SK-N-SH (cell line): Measurements from ENCODE around the gene ATP6V1C2. TPM values are rescaled to one million over a fixed set of nuclear protein-coding genes. Genes with fewer than 3 reads are reported as not detected.

Experiments
- CTCF ChIA-PET: fragments of 300-600, 350-600 bp; formaldehyde crosslinking; extraction: SDS; loops from one replicate; lab custom pipeline; 2021; lab: Yijun Ruan, JAX
- POLR2A ChIA-PET: fragments of 350-600 bp; sonication (Branson Sonifier 250); formaldehyde crosslinking; extraction: SDS; loops from one replicate; lab custom pipeline; 2020; ENCODE audit warnings: antibody characterized with exemption, inconsistent platforms; lab: Yijun Ruan, JAX
- DNase-seq: peaks from one replicate; pipeline ENCODE4 v3.0.0; 2012
- H2AFZ ChIP-seq: fragments of 200-600 bp; sonication (generic); 2 replicates; pipeline ENCODE4 v1.8.1; 2016; ENCODE audit warnings: antibody characterized with exemption, mild to moderate bottlenecking, low read depth
- H3F3A ChIP-seq: fragments of 200-600 bp; sonication (generic); replicated peaks from 2 replicates; pipeline ENCODE3; 2016; ENCODE audit warnings: antibody characterized with exemption, mild to moderate bottlenecking; ENCODE audit not compliant: insufficient read depth
- H3K27ac ChIP-seq, 2 experiments: fragments of 200-500 bp in 1 of 2; fragments of 200-600 bp in 1 of 2; sonication (Bioruptor generic) in 1 of 2; sonication (generic), shearing (Covaris generic) in 1 of 2; 2 replicates each; pipeline versions ENCODE4 v1.5.1 to v1.6.1; 2014 to 2016; ENCODE audit warnings: low read depth in 2 of 2, inconsistent platforms in 1 of 2, low read length in 1 of 2, mild to moderate bottlenecking in 1 of 2, mixed read lengths in 1 of 2
- H3K27me3 ChIP-seq: fragments of 200-600 bp; sonication (generic), shearing (Covaris generic); 2 replicates; pipeline ENCODE4 v1.6.1; 2016; ENCODE audit warnings: mixed run types; ENCODE audit not compliant: insufficient read depth
- H3K36me3 ChIP-seq, 2 experiments: fragments of 200-500 bp in 1 of 2; fragments of 200-600 bp in 1 of 2; sonication (Bioruptor generic) in 1 of 2; sonication (generic) in 1 of 2; replicated peaks in 1 of 2; 2 replicates each; pipeline versions ENCODE3 to v1.5.1; 2014 to 2016; ENCODE audit warnings: low read length in 1 of 2, mild to moderate bottlenecking in 1 of 2; ENCODE audit not compliant: insufficient read depth in 2 of 2, control insufficient read depth in 1 of 2
- H3K4me1 ChIP-seq, 2 experiments: fragments of 200-500 bp in 1 of 2; fragments of 200-600 bp in 1 of 2; sonication (Bioruptor generic) in 1 of 2; sonication (generic), shearing (Covaris generic) in 1 of 2; 2 replicates each; pipeline versions ENCODE4 v1.5.1 to v1.6.1; 2014 to 2016; ENCODE audit warnings: low read depth in 1 of 2, low read length in 1 of 2, mixed run types in 1 of 2; ENCODE audit not compliant: insufficient read depth in 2 of 2, control insufficient read depth in 1 of 2
- H3K4me2 ChIP-seq: fragments of 200-600 bp; sonication (generic), shearing (Covaris generic); 2 replicates; pipeline ENCODE4 v1.6.1; 2017; ENCODE audit warnings: mixed run types
- H3K4me3 ChIP-seq, 2 experiments: fragments of 200-500 bp in 1 of 2; fragments of 200-600 bp in 1 of 2; sonication (Bioruptor generic) in 1 of 2; sonication (generic), shearing (Covaris generic) in 1 of 2; 2 replicates each; pipeline versions ENCODE4 v1.5.1 to v1.8.1; 2014 to 2016; ENCODE audit warnings: low read depth in 2 of 2, inconsistent platforms in 1 of 2, low read length in 1 of 2, mild to moderate bottlenecking in 1 of 2, mixed read lengths in 1 of 2, moderate library complexity in 1 of 2
- H3K79me2 ChIP-seq: fragments of 200-600 bp; sonication (generic); 2 replicates; pipeline ENCODE4 v1.8.1; 2017; ENCODE audit warnings: mild to moderate bottlenecking; ENCODE audit not compliant: insufficient read depth
- H3K9ac ChIP-seq: fragments of 200-600 bp; sonication (generic); 2 replicates; pipeline ENCODE4 v1.6.1; 2017; ENCODE audit warnings: mixed run types
- H3K9me2 ChIP-seq: fragments of 200-600 bp; sonication (generic); 2 replicates; pipeline ENCODE4 v1.6.1; 2017; ENCODE audit warnings: mixed run types
- H3K9me3 ChIP-seq: fragments of 200-600 bp; sonication (generic); 2 replicates; pipeline ENCODE4 v1.6.1; 2017; ENCODE audit warnings: mixed run types, mild to moderate bottlenecking, moderate library complexity
- H4K20me1 ChIP-seq: fragments of 200-600 bp; sonication (generic); 2 replicates; pipeline ENCODE4 v1.6.1; 2017; ENCODE audit warnings: mild to moderate bottlenecking, mixed run types; ENCODE audit not compliant: insufficient read depth
- ELF1 ChIP-seq: IDR thresholded peaks from 2 replicates; pipeline ENCODE4 v1.4.0; 2012
- FOXJ3 ChIP-seq: sonication (generic); formaldehyde crosslinking; IDR thresholded peaks from 2 replicates; pipeline ENCODE4 v1.5.1; 2020; ENCODE audit warnings: mild to moderate bottlenecking, missing genetic modification reagents
- FOXM1 ChIP-seq: IDR thresholded peaks from 2 replicates; pipeline ENCODE4 v1.4.0; 2012; ENCODE audit warnings: low read depth, mild to moderate bottlenecking
- GATA2 ChIP-seq: sonication (generic); formaldehyde crosslinking; IDR thresholded peaks from 2 replicates; pipeline ENCODE4 v1.5.0; 2020; ENCODE audit warnings: mild to moderate bottlenecking, missing genetic modification reagents
- MXI1 ChIP-seq: IDR thresholded peaks from 2 replicates; pipeline ENCODE4 v1.6.1; 2012; ENCODE audit warnings: mild to moderate bottlenecking, low read depth, low read length, improper control_type of control experiment
- SIN3A ChIP-seq: IDR thresholded peaks from 2 replicates; pipeline ENCODE4 v1.6.1; 2012; ENCODE audit warnings: low read depth, mild to moderate bottlenecking, low read length, moderate library complexity, borderline replicate concordance
- SMC3 ChIP-seq: IDR thresholded peaks from 2 replicates; pipeline ENCODE4 v1.6.1; 2012; ENCODE audit warnings: low read depth, low read length, improper control_type of control experiment
- TCF12 ChIP-seq: IDR thresholded peaks from 2 replicates; pipeline ENCODE4 v1.4.0; 2012
- YY1 ChIP-seq: IDR thresholded peaks from 2 replicates; pipeline ENCODE4 v1.4.0; 2012; ENCODE audit warnings: low read depth, mild to moderate bottlenecking
- WGBS: methylation state at CpG from one replicate; pipeline ENCODE4 v1.1.6; 2017; ENCODE audit warnings: low lambda C conversion rate; 5-methylcytosine and 5-hydroxymethylcytosine counted together
- polyA plus RNA-seq, 3 experiments: library from polyadenylated mRNA; depleted of rRNA; stranded (reverse); fragments of >200 nt; gene quantifications; 2 replicates each; pipeline ENCODE4 v1.2.3, GENCODE V29; 2012
- TF ChIP-seq, protein P1 (sequence below): fragments of 200-600 bp; sonication (generic); IDR thresholded peaks from 2 replicates; pipeline ENCODE4 v1.6.1; 2017; ENCODE audit warnings: antibody characterized with exemption, mild to moderate bottlenecking, moderate library complexity
- TF ChIP-seq, protein P2 (sequence below): IDR thresholded peaks from 2 replicates; pipeline ENCODE4 v1.6.1; 2012; ENCODE audit warnings: mild to moderate bottlenecking, low read depth, low read length, moderate library complexity

ATP6V1C2 gene
- polyA plus RNA-seq, 1 of the 3 experiments (the other 2 are of a cell fraction), result 0.12 TPM

DNA sequence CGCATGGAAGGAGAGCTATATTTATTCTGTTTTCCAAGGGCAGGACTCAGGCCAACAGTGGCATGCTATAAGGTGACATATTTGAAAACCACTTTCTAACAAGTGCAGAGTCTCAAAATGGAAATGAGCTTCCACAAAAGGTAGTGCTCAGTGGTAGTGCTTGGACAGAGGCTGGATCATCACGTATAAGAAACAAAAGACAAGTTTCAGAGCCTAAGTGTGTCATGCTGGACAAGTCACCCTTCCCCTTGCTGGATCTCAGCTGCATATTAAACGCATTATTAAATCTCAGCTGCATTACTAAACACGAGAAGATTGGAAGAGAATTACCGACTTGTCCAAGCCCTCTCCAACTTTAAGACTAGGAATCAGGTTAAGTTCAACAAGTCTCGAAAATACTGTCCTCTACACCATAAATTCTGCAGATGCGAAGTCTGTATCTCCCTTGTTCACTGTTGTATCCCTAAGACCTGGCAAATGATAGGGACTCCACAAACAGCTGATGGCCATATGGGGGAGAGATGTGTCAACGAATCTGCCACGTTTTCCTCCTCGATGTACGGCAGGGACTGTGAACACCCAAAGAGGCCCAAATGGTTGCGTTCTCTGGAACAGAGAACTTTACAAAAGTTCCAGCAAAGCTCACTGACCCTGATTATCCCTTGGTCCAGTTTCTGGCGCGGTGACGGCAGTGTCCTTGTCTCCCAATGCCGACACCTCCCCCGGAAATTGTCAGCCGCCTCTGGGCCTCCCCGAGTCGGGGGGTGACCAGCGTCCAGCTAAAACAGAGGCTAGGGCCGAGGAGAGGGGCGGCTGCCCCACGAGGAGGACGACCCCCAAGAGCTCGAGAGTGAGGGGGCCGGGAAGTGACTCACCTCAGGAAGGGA is 32.3 kb upstream of the ATP6V1C2 start:
- CTCF ChIA-PET, result interaction anchor here (0.8 to 1.5 kb wide), 5 partner anchors 10 to 592 kb away, joined by 3 to 5 read pairs (median 3); no protein-coding TSS in a partner anchor
- H3K4me3 ChIP-seq, result peak overlapping the region; percentile 78 to 85
- H3K79me2 ChIP-seq, result peaks cover 67% of the 10 kb centered on the region
- H3K4me1 ChIP-seq, result peaks cover 7 to 20% of the 10 kb centered on the region in 2 experiments
- WGBS, result 4% methylated on average over 24 of the region's 27 CpGs
- peaks cover 3 to 10% of the 10 kb centered on the region in 2 experiments for H3K36me3 ChIP-seq
- peaks cover 19% of the 10 kb centered on the region; the same call in 1 of the 2 replicates for H4K20me1 ChIP-seq
- H2AFZ ChIP-seq, result peak overlapping the region; percentile 97
- H3K9me2 ChIP-seq, result no peaks in the 10 kb centered on the region
- H3K27ac ChIP-seq, result peak overlapping the region; percentile 58 to 81
- no peak for DNase-seq
- H3K9ac ChIP-seq, result peak overlapping the region; percentile 90
- no peaks in the 10 kb centered on the region for H3F3A ChIP-seq
- peak; percentile 3; the same call in 1 of the 2 replicates for TF ChIP-seq TCF12
- TF ChIP-seq, protein P1, sequence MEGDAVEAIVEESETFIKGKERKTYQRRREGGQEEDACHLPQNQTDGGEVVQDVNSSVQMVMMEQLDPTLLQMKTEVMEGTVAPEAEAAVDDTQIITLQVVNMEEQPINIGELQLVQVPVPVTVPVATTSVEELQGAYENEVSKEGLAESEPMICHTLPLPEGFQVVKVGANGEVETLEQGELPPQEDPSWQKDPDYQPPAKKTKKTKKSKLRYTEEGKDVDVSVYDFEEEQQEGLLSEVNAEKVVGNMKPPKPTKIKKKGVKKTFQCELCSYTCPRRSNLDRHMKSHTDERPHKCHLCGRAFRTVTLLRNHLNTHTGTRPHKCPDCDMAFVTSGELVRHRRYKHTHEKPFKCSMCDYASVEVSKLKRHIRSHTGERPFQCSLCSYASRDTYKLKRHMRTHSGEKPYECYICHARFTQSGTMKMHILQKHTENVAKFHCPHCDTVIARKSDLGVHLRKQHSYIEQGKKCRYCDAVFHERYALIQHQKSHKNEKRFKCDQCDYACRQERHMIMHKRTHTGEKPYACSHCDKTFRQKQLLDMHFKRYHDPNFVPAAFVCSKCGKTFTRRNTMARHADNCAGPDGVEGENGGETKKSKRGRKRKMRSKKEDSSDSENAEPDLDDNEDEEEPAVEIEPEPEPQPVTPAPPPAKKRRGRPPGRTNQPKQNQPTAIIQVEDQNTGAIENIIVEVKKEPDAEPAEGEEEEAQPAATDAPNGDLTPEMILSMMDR, result no peak
- TF ChIP-seq, all 33 proteins: peak for 1
- Histone ChIP-seq H3K27me3 (no peaks in the 10 kb centered on the region), H3K9me3 (no peaks in the 10 kb centered on the region), H3K4me2 (peak overlapping the region; percentile 79)
- POLR2A ChIA-PET, result interaction anchor here (1.0 to 1.2 kb wide), 2 partner anchors 11 to 628 kb away, joined by 3 read pairs; no protein-coding TSS in a partner anchor

DNA sequence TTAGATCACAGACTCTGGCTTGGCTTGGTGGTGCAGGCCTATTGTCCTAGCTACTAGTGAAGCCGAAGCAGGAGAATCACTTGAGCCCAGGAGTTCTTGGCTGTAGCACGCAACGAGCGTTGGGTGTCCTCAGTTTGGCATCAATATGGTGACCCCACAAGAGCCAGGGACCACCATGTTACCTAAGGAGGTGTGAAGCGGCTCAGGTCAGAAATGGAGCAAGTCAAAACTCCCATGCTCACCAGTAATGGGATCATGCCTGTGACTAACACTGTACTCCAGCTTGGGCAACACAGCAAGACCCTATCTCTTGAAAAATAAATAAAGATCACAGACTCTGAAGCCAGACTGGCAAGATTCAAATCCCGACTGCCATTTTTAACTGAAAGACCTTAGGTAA is 29.9 kb upstream of the ATP6V1C2 start:
- no peak for DNase-seq
- TF ChIP-seq, protein P1, result no peak
- TF ChIP-seq MXI1 (no peak), SMC3 (no peak), YY1 (no peak), SIN3A (no peak), GATA2 (CRISPR knock-in tag) (no peak), ELF1 (no peak), FOXM1 (no peak), TCF12 (no peak), FOXJ3 (no peak)
- TF ChIP-seq, protein P2, sequence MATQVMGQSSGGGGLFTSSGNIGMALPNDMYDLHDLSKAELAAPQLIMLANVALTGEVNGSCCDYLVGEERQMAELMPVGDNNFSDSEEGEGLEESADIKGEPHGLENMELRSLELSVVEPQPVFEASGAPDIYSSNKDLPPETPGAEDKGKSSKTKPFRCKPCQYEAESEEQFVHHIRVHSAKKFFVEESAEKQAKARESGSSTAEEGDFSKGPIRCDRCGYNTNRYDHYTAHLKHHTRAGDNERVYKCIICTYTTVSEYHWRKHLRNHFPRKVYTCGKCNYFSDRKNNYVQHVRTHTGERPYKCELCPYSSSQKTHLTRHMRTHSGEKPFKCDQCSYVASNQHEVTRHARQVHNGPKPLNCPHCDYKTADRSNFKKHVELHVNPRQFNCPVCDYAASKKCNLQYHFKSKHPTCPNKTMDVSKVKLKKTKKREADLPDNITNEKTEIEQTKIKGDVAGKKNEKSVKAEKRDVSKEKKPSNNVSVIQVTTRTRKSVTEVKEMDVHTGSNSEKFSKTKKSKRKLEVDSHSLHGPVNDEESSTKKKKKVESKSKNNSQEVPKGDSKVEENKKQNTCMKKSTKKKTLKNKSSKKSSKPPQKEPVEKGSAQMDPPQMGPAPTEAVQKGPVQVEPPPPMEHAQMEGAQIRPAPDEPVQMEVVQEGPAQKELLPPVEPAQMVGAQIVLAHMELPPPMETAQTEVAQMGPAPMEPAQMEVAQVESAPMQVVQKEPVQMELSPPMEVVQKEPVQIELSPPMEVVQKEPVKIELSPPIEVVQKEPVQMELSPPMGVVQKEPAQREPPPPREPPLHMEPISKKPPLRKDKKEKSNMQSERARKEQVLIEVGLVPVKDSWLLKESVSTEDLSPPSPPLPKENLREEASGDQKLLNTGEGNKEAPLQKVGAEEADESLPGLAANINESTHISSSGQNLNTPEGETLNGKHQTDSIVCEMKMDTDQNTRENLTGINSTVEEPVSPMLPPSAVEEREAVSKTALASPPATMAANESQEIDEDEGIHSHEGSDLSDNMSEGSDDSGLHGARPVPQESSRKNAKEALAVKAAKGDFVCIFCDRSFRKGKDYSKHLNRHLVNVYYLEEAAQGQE, result no peak
- H3F3A ChIP-seq, result no peaks in the 10 kb centered on the region
- peaks cover 7 to 17% of the 10 kb centered on the region in 2 experiments for H3K4me1 ChIP-seq
- no peak overlapping the region for H2AFZ ChIP-seq
- no peaks in the 10 kb centered on the region for H3K36me3 ChIP-seq
- no peak overlapping the region for H3K4me3 ChIP-seq
- H3K4me2 ChIP-seq, result no peak overlapping the region
- 97% methylated on average over 6 of the region's 6 CpGs for WGBS
- no peak overlapping the region for H3K27ac ChIP-seq
- no peak overlapping the region for H3K9ac ChIP-seq
- H3K9me3 ChIP-seq, result no peaks in the 10 kb centered on the region
- ChIA-PET POLR2A (no interaction called here), CTCF (interaction anchor here (1.3 kb wide), 1 partner anchor 13 kb away, joined by 3 read pairs; no protein-coding TSS in a partner anchor)
- H3K79me2 ChIP-seq, result peaks cover 44% of the 10 kb centered on the region
- no peaks in the 10 kb centered on the region for H3K27me3 ChIP-seq
- no peaks in the 10 kb centered on the region for H3K9me2 ChIP-seq
- peaks cover 13% of the 10 kb centered on the region; the same call in 1 of the 2 replicates for H4K20me1 ChIP-seq
